ENCODE results near the gene IBA57.

The IBA57 gene

DNA sequence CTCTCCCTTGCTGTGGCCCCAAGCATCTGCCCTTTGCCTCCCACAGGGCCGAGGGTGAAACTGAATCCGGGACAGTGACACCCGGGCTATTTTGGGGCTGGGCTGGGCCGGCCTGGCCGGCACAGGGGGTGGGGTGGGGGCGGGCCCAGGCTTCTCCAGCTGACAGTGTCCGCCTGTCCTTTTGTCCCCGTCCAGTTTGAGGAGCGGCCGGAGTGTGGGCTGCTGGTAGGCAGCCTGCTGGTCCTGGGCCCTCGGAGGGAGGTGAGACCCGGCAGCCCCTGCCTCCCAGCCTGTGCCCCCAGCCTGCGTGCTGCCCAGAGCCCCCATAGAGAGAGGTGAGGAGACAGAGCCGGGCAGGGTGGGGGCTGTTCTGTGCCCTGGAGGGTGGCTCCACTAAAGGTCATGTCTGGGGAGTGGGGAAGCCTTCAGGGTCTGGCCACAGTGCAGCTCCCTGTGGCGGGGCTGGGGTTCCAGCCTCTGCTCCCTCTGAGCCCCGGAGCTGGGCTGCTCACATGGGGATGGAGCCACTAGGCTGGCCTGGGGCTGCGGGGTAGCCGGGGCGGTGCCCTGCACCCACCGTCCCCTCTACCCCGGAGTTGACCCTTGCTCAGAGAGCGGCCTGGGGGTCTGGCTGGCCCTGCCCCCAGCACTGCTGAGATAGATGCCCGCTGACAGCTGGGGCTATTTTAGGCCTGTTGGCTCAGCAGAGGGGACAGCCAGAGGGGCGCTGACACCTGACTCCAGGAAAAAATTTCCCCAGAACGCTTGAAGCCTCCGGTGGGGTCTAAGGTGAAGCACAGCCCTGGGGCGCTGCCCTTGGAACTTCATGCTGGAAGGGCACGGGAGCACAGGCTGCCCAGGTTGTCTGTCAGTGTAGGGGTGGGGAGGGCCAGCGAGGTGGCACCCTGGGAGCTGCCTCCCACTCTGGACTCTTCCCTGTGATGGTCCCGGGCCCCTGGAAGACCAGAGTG, 42.5 kb downstream of the IBA57 start, which contains the start of gene OBSCN:
Gene OBSCN, plus strand, starts transcription at position 194 of the 971 bp plus-strand sequence. CDS start 3,740 bp downstream, outside the sequence.
- TF ChIP-seq, protein P1, sequence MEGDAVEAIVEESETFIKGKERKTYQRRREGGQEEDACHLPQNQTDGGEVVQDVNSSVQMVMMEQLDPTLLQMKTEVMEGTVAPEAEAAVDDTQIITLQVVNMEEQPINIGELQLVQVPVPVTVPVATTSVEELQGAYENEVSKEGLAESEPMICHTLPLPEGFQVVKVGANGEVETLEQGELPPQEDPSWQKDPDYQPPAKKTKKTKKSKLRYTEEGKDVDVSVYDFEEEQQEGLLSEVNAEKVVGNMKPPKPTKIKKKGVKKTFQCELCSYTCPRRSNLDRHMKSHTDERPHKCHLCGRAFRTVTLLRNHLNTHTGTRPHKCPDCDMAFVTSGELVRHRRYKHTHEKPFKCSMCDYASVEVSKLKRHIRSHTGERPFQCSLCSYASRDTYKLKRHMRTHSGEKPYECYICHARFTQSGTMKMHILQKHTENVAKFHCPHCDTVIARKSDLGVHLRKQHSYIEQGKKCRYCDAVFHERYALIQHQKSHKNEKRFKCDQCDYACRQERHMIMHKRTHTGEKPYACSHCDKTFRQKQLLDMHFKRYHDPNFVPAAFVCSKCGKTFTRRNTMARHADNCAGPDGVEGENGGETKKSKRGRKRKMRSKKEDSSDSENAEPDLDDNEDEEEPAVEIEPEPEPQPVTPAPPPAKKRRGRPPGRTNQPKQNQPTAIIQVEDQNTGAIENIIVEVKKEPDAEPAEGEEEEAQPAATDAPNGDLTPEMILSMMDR (IDR thresholded peaks at IDR 0.05; ENCODE audit: control insufficient read depth, insufficient read depth, low read depth, low read length, missing control alignments), result no peak
- H3K4me3 ChIP-seq (ENCODE audit: control insufficient read depth, low read depth, low read length), result no peak within 1 kb of the TSS
- no peak for DNase-seq (ENCODE audit: low read depth)

- TF ChIP-seq, protein P1 (IDR thresholded peaks at IDR 0.05; ENCODE audit: control insufficient read depth, insufficient read depth, low read depth, low read length, missing control alignments), result no peak
- DNase-seq (ENCODE audit: low read depth), result no peak
Observed at GRCh38 chr1:228208831-228209551, 43.4 kb downstream of the IBA57 start.

GRCh38 chr1:228209657-228210056, 44.1 kb downstream of the IBA57 start:
- TF ChIP-seq, protein P1 (IDR thresholded peaks at IDR 0.05; ENCODE audit: control insufficient read depth, insufficient read depth, low read depth, low read length, missing control alignments), result no peak
- DNase-seq (ENCODE audit: low read depth), result no peak

More at GRCh38 chr1:228208831-228209551, 43.4 kb downstream of the IBA57 start:
- H3K4me3 ChIP-seq (ENCODE audit: control insufficient read depth, low read depth, low read length), result no peak overlapping the region

DNA sequence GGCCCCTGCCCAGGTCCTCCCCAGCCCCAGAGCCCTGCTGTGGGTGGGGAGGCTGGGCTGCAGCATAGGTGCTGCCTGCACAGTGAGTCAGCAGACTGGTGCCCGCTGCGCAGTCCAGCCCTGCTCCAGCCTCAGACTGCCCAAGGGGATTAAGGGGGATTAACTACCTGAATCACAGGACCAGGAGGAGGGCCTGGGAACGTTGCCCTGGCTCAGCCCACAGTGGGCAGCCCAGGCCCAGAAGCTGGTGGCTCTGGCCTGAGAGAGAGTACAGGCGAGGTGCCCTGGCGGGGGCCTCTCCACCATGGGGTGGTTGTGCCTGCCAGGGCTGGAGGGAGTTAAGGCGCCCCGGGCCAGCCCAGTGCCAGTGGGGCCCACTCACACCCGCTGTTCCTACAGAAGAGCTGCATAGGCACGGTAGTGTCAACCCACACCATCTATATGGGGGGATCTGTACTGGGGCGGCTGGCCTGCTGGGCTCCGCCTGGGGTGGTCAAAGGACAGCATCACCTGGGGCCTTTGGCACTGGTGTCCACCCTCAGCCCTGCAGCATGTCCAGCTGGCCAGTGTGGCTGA, 44.6 kb downstream of the IBA57 start:
- H3K4me3 ChIP-seq (ENCODE audit: control insufficient read depth, low read depth, low read length), result no peak overlapping the region
- DNase-seq (ENCODE audit: low read depth), result peak; percentile 1
- TF ChIP-seq, protein P1 (IDR thresholded peaks at IDR 0.05; ENCODE audit: control insufficient read depth, insufficient read depth, low read depth, low read length, missing control alignments), result no peak

More at GRCh38 chr1:228209657-228210056, 44.1 kb downstream of the IBA57 start:
- H3K4me3 ChIP-seq (ENCODE audit: control insufficient read depth, low read depth, low read length), result no peak overlapping the region

DNA sequence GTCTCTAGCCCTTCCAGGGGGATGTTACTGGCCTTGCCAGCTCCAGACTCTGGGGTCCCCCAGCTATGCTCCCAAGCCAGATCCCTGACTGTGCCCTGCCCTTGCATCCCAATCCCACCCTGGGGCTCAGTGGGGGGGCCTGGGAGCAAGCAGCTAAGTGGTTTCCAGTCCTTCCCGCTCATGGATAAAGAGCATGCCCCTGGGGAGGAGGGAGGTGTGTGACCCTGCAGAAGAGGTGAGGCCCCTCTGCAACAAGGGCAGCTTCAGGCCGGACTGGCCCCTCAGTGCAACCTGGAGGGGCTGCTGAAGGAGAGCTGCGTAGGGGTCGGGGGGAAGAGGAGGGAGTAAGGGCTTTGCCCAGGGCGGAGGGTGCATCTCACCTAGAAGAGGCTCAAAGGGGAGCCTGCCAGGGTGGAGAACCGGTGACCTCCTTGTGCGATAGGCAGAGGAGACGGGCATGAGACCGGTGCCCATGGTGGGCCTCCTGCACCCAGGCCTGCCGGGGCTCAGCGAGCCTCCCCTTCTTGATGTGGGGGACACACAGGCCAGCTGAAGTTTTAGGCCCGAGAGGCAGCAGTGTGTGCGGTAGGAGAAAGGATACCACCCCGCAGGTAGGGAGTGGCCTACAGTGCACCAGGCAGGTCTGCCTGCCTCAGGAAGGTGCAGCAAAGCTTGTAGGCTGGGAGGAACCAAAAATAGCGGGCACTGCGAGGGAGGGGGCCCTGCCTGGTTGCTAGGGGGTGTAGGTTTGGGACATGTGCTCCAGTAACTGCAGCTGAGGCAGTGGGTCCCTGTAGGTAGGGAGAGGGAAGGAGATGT, 45.3 kb downstream of the IBA57 start:
- TF ChIP-seq, protein P1 (IDR thresholded peaks at IDR 0.05; ENCODE audit: control insufficient read depth, insufficient read depth, low read depth, low read length, missing control alignments), result no peak
- no peak for DNase-seq (ENCODE audit: low read depth)
- H3K4me3 ChIP-seq (ENCODE audit: control insufficient read depth, low read depth, low read length), result no peak overlapping the region

Data from AG09309 (cell line).